ENCODE data around the gene PHLDB2. TPM values are rescaled to one million over a fixed set of nuclear protein-coding genes. Genes with fewer than 3 reads are reported as not detected.

The PHLDB2 gene
- total and polyA plus RNA-seq, 2 donors (not counting 1 experiment from before 2014, with no cell fraction given) = 33.8 to 47.9 TPM

- TF ChIP-seq CTCF (conservative IDR thresholded peaks at IDR 0.05 in 1 of 2, IDR thresholded peaks at IDR 0.05 in 1 of 2; ENCODE audit: low read depth in 1 of 2, low read length in 2 of 2) (no peak), EZH2 (IDR thresholded peaks at IDR 0.05; ENCODE audit: low read length, missing control alignments) (no peak)
- H3K9me3 ChIP-seq (ENCODE audit: control insufficient read depth, insufficient read depth, low read depth, low read length) = no peaks in the 10 kb centered on the region
- H4K20me1 ChIP-seq (ENCODE audit: control insufficient read depth, extremely low read depth, insufficient read depth, low read length) = no peaks in the 10 kb centered on the region
- no peaks in the 10 kb centered on the region for H3K4me1 ChIP-seq (ENCODE audit: control insufficient read depth, extremely low read depth, insufficient read depth, low read length)
- H2AFZ ChIP-seq (ENCODE audit: low read length) = no peak overlapping the region
- H3K79me2 ChIP-seq (ENCODE audit: control insufficient read depth, insufficient read depth, low read length) = peaks cover 10% of the 10 kb centered on the region
- H3K4me2 ChIP-seq (ENCODE audit: extremely low read depth, insufficient read depth, low read length) = no peak overlapping the region
- no peak overlapping the region for H3K9ac ChIP-seq (ENCODE audit: insufficient read depth, low read length)
- H3K27ac ChIP-seq (ENCODE audit: insufficient read depth, low read length) = no peak overlapping the region
- peaks cover 8% of the 10 kb centered on the region for H3K36me3 ChIP-seq (ENCODE audit: control insufficient read depth, insufficient read depth, low read length)
- H3K4me3 ChIP-seq (replicated peaks in 1 of 4; ENCODE audit: control extremely low read depth in 1 of 4, insufficient read depth in 1 of 4, low read depth in 3 of 4, low read length in 4 of 4) = no peak overlapping the region
- DNase-seq (ENCODE audit: low read depth in 2 of 2) = no peak
- no peaks in the 10 kb centered on the region for H3K27me3 ChIP-seq (ENCODE audit: control insufficient read depth, insufficient read depth, low read length)
These were observed 26.5 kb downstream of the PHLDB2 start for GRCh38 chr3:111885578-111885977.

- no peak overlapping the region for H3K9ac ChIP-seq (ENCODE audit: insufficient read depth, low read length)
- no peak overlapping the region for H3K4me3 ChIP-seq (replicated peaks in 1 of 4; ENCODE audit: control extremely low read depth in 1 of 4, insufficient read depth in 1 of 4, low read depth in 3 of 4, low read length in 4 of 4)
- H3K4me2 ChIP-seq (ENCODE audit: extremely low read depth, insufficient read depth, low read length) = no peak overlapping the region
- no peaks in the 10 kb centered on the region for H4K20me1 ChIP-seq (ENCODE audit: control insufficient read depth, extremely low read depth, insufficient read depth, low read length)
- no peak overlapping the region for H2AFZ ChIP-seq (ENCODE audit: low read length)
- H3K79me2 ChIP-seq (ENCODE audit: control insufficient read depth, insufficient read depth, low read length) = peaks cover 13% of the 10 kb centered on the region
- peak in 1 of 2 donors; percentile 56 for DNase-seq (ENCODE audit: low read depth in 2 of 2)
- no peak overlapping the region for H3K27ac ChIP-seq (ENCODE audit: insufficient read depth, low read length)
- peaks cover 1% of the 10 kb centered on the region for H3K36me3 ChIP-seq (ENCODE audit: control insufficient read depth, insufficient read depth, low read length)
- H3K9me3 ChIP-seq (ENCODE audit: control insufficient read depth, insufficient read depth, low read depth, low read length) = no peaks in the 10 kb centered on the region
- H3K27me3 ChIP-seq (ENCODE audit: control insufficient read depth, insufficient read depth, low read length) = no peaks in the 10 kb centered on the region
- TF ChIP-seq EZH2 (IDR thresholded peaks at IDR 0.05; ENCODE audit: low read length, missing control alignments) = no peak
- no peak for TF ChIP-seq CTCF (conservative IDR thresholded peaks at IDR 0.05 in 1 of 2, IDR thresholded peaks at IDR 0.05 in 1 of 2; ENCODE audit: low read depth in 1 of 2, low read length in 2 of 2)
- H3K4me1 ChIP-seq (ENCODE audit: control insufficient read depth, extremely low read depth, insufficient read depth, low read length) = no peaks in the 10 kb centered on the region
These were observed 31.1 kb downstream of the PHLDB2 start for GRCh38 chr3:111890051-111890580.

GRCh38 chr3:111892070-111892469 lies 33.0 kb downstream of the PHLDB2 start:
- DNase-seq (ENCODE audit: low read depth in 2 of 2) = no peak
- no peak overlapping the region for H2AFZ ChIP-seq (ENCODE audit: low read length)
- no peak overlapping the region for H3K9ac ChIP-seq (ENCODE audit: insufficient read depth, low read length)
- H3K36me3 ChIP-seq (ENCODE audit: control insufficient read depth, insufficient read depth, low read length) = no peaks in the 10 kb centered on the region
- no peaks in the 10 kb centered on the region for H4K20me1 ChIP-seq (ENCODE audit: control insufficient read depth, extremely low read depth, insufficient read depth, low read length)
- H3K4me1 ChIP-seq (ENCODE audit: control insufficient read depth, extremely low read depth, insufficient read depth, low read length) = no peaks in the 10 kb centered on the region
- TF ChIP-seq EZH2 (IDR thresholded peaks at IDR 0.05; ENCODE audit: low read length, missing control alignments) (no peak), CTCF (conservative IDR thresholded peaks at IDR 0.05 in 1 of 2, IDR thresholded peaks at IDR 0.05 in 1 of 2; ENCODE audit: low read depth in 1 of 2, low read length in 2 of 2) (no peak)
- H3K4me3 ChIP-seq (replicated peaks in 1 of 4; ENCODE audit: control extremely low read depth in 1 of 4, insufficient read depth in 1 of 4, low read depth in 3 of 4, low read length in 4 of 4) = no peak overlapping the region
- H3K27me3 ChIP-seq (ENCODE audit: control insufficient read depth, insufficient read depth, low read length) = no peaks in the 10 kb centered on the region
- H3K27ac ChIP-seq (ENCODE audit: insufficient read depth, low read length) = no peak overlapping the region
- H3K79me2 ChIP-seq (ENCODE audit: control insufficient read depth, insufficient read depth, low read length) = peaks cover 19% of the 10 kb centered on the region
- no peaks in the 10 kb centered on the region for H3K9me3 ChIP-seq (ENCODE audit: control insufficient read depth, insufficient read depth, low read depth, low read length)
- no peak overlapping the region for H3K4me2 ChIP-seq (ENCODE audit: extremely low read depth, insufficient read depth, low read length)
